SK-N-SH (cell line): ENCODE results near the gene AFAP1.

Experiments
- EP300 ChIP-seq, 2 experiments: IDR thresholded peaks; 2 replicates each; pipeline versions ENCODE4 v1.4.0 to v1.6.1; 2012; ENCODE audit warnings: borderline replicate concordance in 1 of 2, low read depth in 1 of 2, low read length in 1 of 2
- SMC3 ChIP-seq: IDR thresholded peaks from 2 replicates; pipeline ENCODE4 v1.6.1; 2012; ENCODE audit warnings: low read depth, low read length, improper control_type of control experiment

- TF ChIP-seq SMC3 (no peak), EP300 (IDR thresholded peaks at IDR 0.05; ENCODE audit: borderline replicate concordance in 1 of 2, low read depth in 1 of 2, low read length in 1 of 2) (no peak)
These were observed 108.9 kb downstream of the AFAP1 start for GRCh38 chr4:7830747-7831146.
